ENCODE measurements around the gene RIMKLA. TPM values are rescaled to one million over a fixed set of nuclear protein-coding genes. Genes with fewer than 3 reads are reported as not detected.

The RIMKLA gene
- total RNA-seq, 1 donor from 2014 or later: 0.20 TPM

DNA sequence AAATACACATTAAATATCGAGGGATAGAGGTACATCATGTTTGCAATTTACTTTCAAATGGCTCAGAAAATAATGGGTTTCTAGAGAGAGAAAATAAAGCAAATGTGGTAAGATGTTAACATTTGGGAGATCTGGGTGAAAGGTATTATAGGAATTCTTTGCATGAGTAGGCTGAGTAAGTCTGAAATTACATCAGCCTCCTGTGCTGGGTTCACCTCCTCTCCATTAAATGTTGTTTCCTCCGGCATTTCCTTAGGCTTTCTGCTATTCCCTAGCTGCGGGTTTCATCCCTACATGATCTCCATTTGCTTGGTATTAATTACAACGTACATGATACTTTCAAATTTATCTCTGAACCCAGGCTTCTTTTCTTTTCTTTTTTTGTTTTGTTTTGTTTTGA is 43.6 kb downstream of the RIMKLA start:
- H3K4me3 Mint-ChIP-seq (ENCODE audit: unreplicated experiment): no peak overlapping the region
- no peak overlapping the region for H3K4me2 ChIP-seq (ENCODE audit: low read length)

DNA sequence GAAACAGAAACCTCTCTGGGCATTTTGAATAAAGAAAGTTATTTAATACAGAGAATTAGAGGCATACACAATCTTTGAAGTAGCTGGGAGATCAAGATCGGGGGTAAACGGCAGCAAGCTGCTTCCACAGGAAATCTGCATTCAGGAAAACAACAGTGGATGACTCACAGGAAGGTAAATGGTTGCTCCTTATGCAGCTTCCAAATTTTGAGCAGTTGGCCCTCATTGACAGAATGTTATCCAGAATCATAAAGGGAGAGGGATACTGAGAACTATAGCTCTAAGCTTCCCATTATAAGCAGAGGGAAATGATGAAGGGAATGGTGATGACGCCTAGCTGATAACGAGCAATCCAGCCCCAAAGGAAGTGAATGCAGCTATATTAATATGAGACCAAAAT is 46.6 kb downstream of the RIMKLA start:
- H3K27ac ChIP-seq (ENCODE audit: low read depth, low read length): no peak overlapping the region
- H4K20me1 ChIP-seq (ENCODE audit: insufficient read depth, low read length): no peaks in the 10 kb centered on the region
- Mint-ChIP-seq H3K36me3 (ENCODE audit: low read depth, unreplicated experiment) (no peaks in the 10 kb centered on the region), H3K27ac (ENCODE audit: unreplicated experiment) (no peak overlapping the region), H3K9me3 (ENCODE audit: unreplicated experiment) (no peaks in the 10 kb centered on the region), H3K27me3 (ENCODE audit: low read depth, unreplicated experiment) (no peaks in the 10 kb centered on the region), H3K4me1 (ENCODE audit: low read depth, unreplicated experiment) (peaks cover 24% of the 10 kb centered on the region), H3K4me3 (ENCODE audit: unreplicated experiment) (no peak overlapping the region)
- H3K9me3 ChIP-seq (ENCODE audit: insufficient read depth, low read depth, low read length): no peaks in the 10 kb centered on the region
- FAIRE-seq (no peak), DNase-seq (ENCODE audit: low read depth) (no peak)
- TF ChIP-seq EZH2 (IDR thresholded peaks at IDR 0.05; ENCODE audit: insufficient read depth, low read length): no peak
- TF ChIP-seq, protein P1, sequence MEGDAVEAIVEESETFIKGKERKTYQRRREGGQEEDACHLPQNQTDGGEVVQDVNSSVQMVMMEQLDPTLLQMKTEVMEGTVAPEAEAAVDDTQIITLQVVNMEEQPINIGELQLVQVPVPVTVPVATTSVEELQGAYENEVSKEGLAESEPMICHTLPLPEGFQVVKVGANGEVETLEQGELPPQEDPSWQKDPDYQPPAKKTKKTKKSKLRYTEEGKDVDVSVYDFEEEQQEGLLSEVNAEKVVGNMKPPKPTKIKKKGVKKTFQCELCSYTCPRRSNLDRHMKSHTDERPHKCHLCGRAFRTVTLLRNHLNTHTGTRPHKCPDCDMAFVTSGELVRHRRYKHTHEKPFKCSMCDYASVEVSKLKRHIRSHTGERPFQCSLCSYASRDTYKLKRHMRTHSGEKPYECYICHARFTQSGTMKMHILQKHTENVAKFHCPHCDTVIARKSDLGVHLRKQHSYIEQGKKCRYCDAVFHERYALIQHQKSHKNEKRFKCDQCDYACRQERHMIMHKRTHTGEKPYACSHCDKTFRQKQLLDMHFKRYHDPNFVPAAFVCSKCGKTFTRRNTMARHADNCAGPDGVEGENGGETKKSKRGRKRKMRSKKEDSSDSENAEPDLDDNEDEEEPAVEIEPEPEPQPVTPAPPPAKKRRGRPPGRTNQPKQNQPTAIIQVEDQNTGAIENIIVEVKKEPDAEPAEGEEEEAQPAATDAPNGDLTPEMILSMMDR (IDR thresholded peaks at IDR 0.05; ENCODE audit: insufficient read depth, low read depth, low read length): no peak
- H3K9ac ChIP-seq (ENCODE audit: low read length): no peak overlapping the region
- H3K27me3 ChIP-seq (ENCODE audit: insufficient read depth, low read length): peaks cover 5% of the 10 kb centered on the region
- H3K79me2 ChIP-seq (ENCODE audit: insufficient read depth, low read length): no peaks in the 10 kb centered on the region
- H3K36me3 ChIP-seq (ENCODE audit: insufficient read depth, low read length): no peaks in the 10 kb centered on the region
- no peak overlapping the region for H3K4me2 ChIP-seq (ENCODE audit: low read length)
- no peak overlapping the region for H2AFZ ChIP-seq (ENCODE audit: low read depth, low read length)
- H3K4me1 ChIP-seq (ENCODE audit: insufficient read depth, low read length): no peaks in the 10 kb centered on the region
- no peak overlapping the region for H3K4me3 ChIP-seq (ENCODE audit: insufficient read depth, low read depth, low read length)

More for the DNA sequence above, 43.6 kb downstream of the RIMKLA start:
- Histone ChIP-seq H3K9ac (ENCODE audit: low read length) (no peak overlapping the region), H4K20me1 (ENCODE audit: insufficient read depth, low read length) (no peaks in the 10 kb centered on the region), H3K36me3 (ENCODE audit: insufficient read depth, low read length) (no peaks in the 10 kb centered on the region), H3K27me3 (ENCODE audit: insufficient read depth, low read length) (peaks cover 16% of the 10 kb centered on the region), H3K4me1 (ENCODE audit: insufficient read depth, low read length) (peaks cover 12% of the 10 kb centered on the region), H3K79me2 (ENCODE audit: insufficient read depth, low read length) (no peaks in the 10 kb centered on the region), H2AFZ (ENCODE audit: low read depth, low read length) (no peak overlapping the region), H3K27ac (ENCODE audit: low read depth, low read length) (no peak overlapping the region), H3K4me3 (ENCODE audit: insufficient read depth, low read depth, low read length) (no peak overlapping the region), H3K9me3 (ENCODE audit: insufficient read depth, low read depth, low read length) (no peaks in the 10 kb centered on the region)
- Mint-ChIP-seq H3K36me3 (ENCODE audit: low read depth, unreplicated experiment) (no peaks in the 10 kb centered on the region), H3K4me1 (ENCODE audit: low read depth, unreplicated experiment) (peaks cover 34% of the 10 kb centered on the region), H3K27me3 (ENCODE audit: low read depth, unreplicated experiment) (no peaks in the 10 kb centered on the region), H3K9me3 (ENCODE audit: unreplicated experiment) (no peaks in the 10 kb centered on the region), H3K27ac (ENCODE audit: unreplicated experiment) (peak overlapping the region; percentile 83)
- no peak for FAIRE-seq
- peak; percentile 20 for DNase-seq (ENCODE audit: low read depth)
- TF ChIP-seq EZH2 (IDR thresholded peaks at IDR 0.05; ENCODE audit: insufficient read depth, low read length): no peak
- TF ChIP-seq, protein P1 (IDR thresholded peaks at IDR 0.05; ENCODE audit: insufficient read depth, low read depth, low read length): no peak

DNA sequence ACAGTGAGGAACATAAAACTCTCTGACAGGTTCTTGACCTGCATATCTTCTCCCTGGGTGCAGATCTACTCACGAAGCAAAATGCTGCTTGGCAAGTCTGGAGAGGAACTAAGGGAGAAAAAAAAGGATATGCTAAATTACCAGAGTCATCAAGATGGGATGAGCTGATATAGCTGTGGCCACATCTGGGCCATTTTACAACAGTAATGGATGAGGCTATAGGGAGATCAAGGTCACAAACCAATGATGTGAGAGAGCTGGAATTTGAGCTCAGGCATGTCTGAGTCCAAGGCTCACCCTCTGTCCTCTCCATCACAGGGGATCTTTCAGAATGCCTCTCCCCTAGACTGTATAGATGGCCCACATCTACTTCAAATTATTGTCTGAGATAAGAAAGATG is 49.0 kb downstream of the RIMKLA start:
- H3K27me3 ChIP-seq (ENCODE audit: insufficient read depth, low read length): no peaks in the 10 kb centered on the region
- H3K27ac ChIP-seq (ENCODE audit: low read depth, low read length): no peak overlapping the region
- Mint-ChIP-seq H3K4me1 (ENCODE audit: low read depth, unreplicated experiment) (peaks cover 19% of the 10 kb centered on the region), H3K27me3 (ENCODE audit: low read depth, unreplicated experiment) (peaks cover 5% of the 10 kb centered on the region), H3K27ac (ENCODE audit: unreplicated experiment) (no peak overlapping the region), H3K36me3 (ENCODE audit: low read depth, unreplicated experiment) (no peaks in the 10 kb centered on the region), H3K9me3 (ENCODE audit: unreplicated experiment) (no peaks in the 10 kb centered on the region), H3K4me3 (ENCODE audit: unreplicated experiment) (no peak overlapping the region)
- FAIRE-seq (no peak), DNase-seq (ENCODE audit: low read depth) (peak; percentile 6)
- no peaks in the 10 kb centered on the region for H4K20me1 ChIP-seq (ENCODE audit: insufficient read depth, low read length)
- H3K4me1 ChIP-seq (ENCODE audit: insufficient read depth, low read length): no peaks in the 10 kb centered on the region
- H3K4me2 ChIP-seq (ENCODE audit: low read length): no peak overlapping the region
- no peak overlapping the region for H3K4me3 ChIP-seq (ENCODE audit: insufficient read depth, low read depth, low read length)
- no peaks in the 10 kb centered on the region for H3K79me2 ChIP-seq (ENCODE audit: insufficient read depth, low read length)
- H3K9me3 ChIP-seq (ENCODE audit: insufficient read depth, low read depth, low read length): no peaks in the 10 kb centered on the region
- TF ChIP-seq, protein P1 (IDR thresholded peaks at IDR 0.05; ENCODE audit: insufficient read depth, low read depth, low read length): no peak
- no peak for TF ChIP-seq EZH2 (IDR thresholded peaks at IDR 0.05; ENCODE audit: insufficient read depth, low read length)
- no peak overlapping the region for H3K9ac ChIP-seq (ENCODE audit: low read length)
- no peaks in the 10 kb centered on the region for H3K36me3 ChIP-seq (ENCODE audit: insufficient read depth, low read length)
- no peak overlapping the region for H2AFZ ChIP-seq (ENCODE audit: low read depth, low read length)
